Stomach (tissue), 9 donors: ENCODE results near the gene ABHD17C. TPM values are rescaled to one million over a fixed set of nuclear protein-coding genes. Genes with fewer than 3 reads are reported as not detected.

Experiments used
- DNase-seq, 2 donors: peaks; one replicate each; pipeline versions ENCODE4 v3.0.0 to v3.0.0-alpha.2; 2013 to 2019
- H3K27ac ChIP-seq, 5 donors: fragments of 200-600 bp in 4 of 5; sonication (generic) in 4 of 5; one replicate each; pipeline ENCODE4 v1.5.1; 2013 to 2019; ENCODE audit warnings: mild to moderate bottlenecking in 1 of 5, moderate library complexity in 1 of 5
- H3K27me3 ChIP-seq, 3 donors: fragments of 200-600 bp; sonication (generic); one replicate each; pipeline ENCODE4 v1.5.1; 2017 to 2019; ENCODE audit warnings: mixed run types in 1 of 3
- H3K36me3 ChIP-seq, 4 donors: fragments of 200-600 bp; sonication (generic); 1 replicate in 3 of 4; 2 replicates in 1 of 4; pipeline ENCODE4 v1.5.1; 2016 to 2019
- H3K4me1 ChIP-seq, 4 donors: fragments of 200-600 bp; sonication (generic); one replicate each; pipeline ENCODE4 v1.5.1; 2016 to 2019
- H3K4me3 ChIP-seq, 4 donors: fragments of 200-600 bp; sonication (generic) in 3 of 4; one replicate each; pipeline ENCODE4 v1.5.1; 2016 to 2019; ENCODE audit warnings: mild to moderate bottlenecking in 1 of 4
- H3K9me3 ChIP-seq, 4 donors: fragments of 200-600 bp; sonication (generic); one replicate each; pipeline ENCODE4 v1.5.1; 2016 to 2019
- CTCF ChIP-seq, 7 experiments: fragments of 450-650 bp in 4 of 7; fragments of 200-600 bp in 3 of 7; sonication (generic) in 3 of 7; IDR thresholded peaks; one replicate each; pipeline ENCODE4 v1.5.1; 2016 to 2019; ENCODE audit warnings: antibody characterized with exemption in 7 of 7, control low read depth in 2 of 7, mild to moderate bottlenecking in 1 of 7
- EP300 ChIP-seq: sonication (generic); formaldehyde crosslinking; IDR thresholded peaks from one replicate; pipeline ENCODE4 v1.6.1; 2017; ENCODE audit warnings: antibody characterized with exemption
- POLR2A ChIP-seq, 4 donors: fragments of 450-650 bp; IDR thresholded peaks; one replicate each; pipeline ENCODE4 v1.6.1; 2016; ENCODE audit warnings: antibody characterized with exemption in 4 of 4, control low read depth in 2 of 4, mild to moderate bottlenecking in 1 of 4, moderate library complexity in 1 of 4
- POLR2AphosphoS5 ChIP-seq, 3 donors: sonication (generic); formaldehyde crosslinking; IDR thresholded peaks; one replicate each; pipeline ENCODE4 v1.6.1; 2016; ENCODE audit warnings: antibody characterized with exemption in 3 of 3
- WGBS, 5 donors: extraction: QIAGEN DNeasy Blood & Tissue Kit in 3 of 5; methylation state at CpG; one replicate each; pipeline versions ENCODE4 v1.1.5 to v1.1.7; 2013 to 2018; 5-methylcytosine and 5-hydroxymethylcytosine counted together
- intact Hi-C: fragments of 100-400 bp; cut with DNase I; formaldehyde crosslinking; loops from one replicate; pipeline ENCODE4 v1.15.1; 2023; ENCODE audit warnings: low total_unique reads
- polyA plus RNA-seq, 3 donors: library from polyadenylated mRNA; stranded (reverse); fragments of 200-250 nt; gene quantifications; one replicate each; pipeline ENCODE4 v1.2.3, GENCODE V29; 2013
- total RNA-seq, 5 donors: library from RNA; depleted of rRNA; stranded (reverse); fragments of >200 nt; gene quantifications; one replicate each; pipeline versions ENCODE4 v1.1.0 to v1.2.3, GENCODE V29; 2014 to 2016
- donor health status: healthy with polysubstance abuse.
- donor health status: Bipolar disorder and iron deficiency.
- donor health status: healthy.

ABHD17C gene
- total and polyA plus RNA-seq, 8 donors, result 1.2 to 55.3 (median 21.1) TPM

- Histone ChIP-seq H3K27ac (peak overlapping the region; percentile 2 to 75 (median 61)), H3K4me3 (no peak overlapping the region), H3K27me3 (no peaks in the 10 kb centered on the region), H3K9me3 (no peaks in the 10 kb centered on the region), H3K4me1 (peaks cover 14 to 87% (median 35%) of the 10 kb centered on the region in 4 donors), H3K36me3 (peaks cover 0 to 8% (median 0%) of the 10 kb centered on the region in 4 donors)
- intact Hi-C loops, result no loop called here
- DNase-seq, result peak; percentile 37 to 70
- WGBS, 5 donors, result 31 to 54% (median 33%) methylated on average over 7 of the region's 7 CpGs
- TF ChIP-seq CTCF (IDR thresholded peaks at IDR 0.05), result no peak
- no peak for TF ChIP-seq POLR2A (IDR thresholded peaks at IDR 0.05)
- TF ChIP-seq EP300, result no peak
- no peak for TF ChIP-seq POLR2AphosphoS5 (IDR thresholded peaks at IDR 0.05)
Measured at GRCh38 chr15:80701676-80702311, 6.7 kb downstream of the ABHD17C start.

- no peaks in the 10 kb centered on the region for H3K9me3 ChIP-seq
- no peak overlapping the region for H3K4me3 ChIP-seq
- H3K36me3 ChIP-seq, result peaks cover 0 to 8% (median 0%) of the 10 kb centered on the region in 4 donors
- H3K4me1 ChIP-seq, result peaks cover 9 to 90% (median 29%) of the 10 kb centered on the region in 4 donors
- H3K27me3 ChIP-seq, result no peaks in the 10 kb centered on the region
- H3K27ac ChIP-seq, result peak overlapping the region in 3 of 5 donors; percentile 61 to 75 (median 74)
- DNase-seq, result no peak
- 71 to 76% (median 75%) methylated on average over 5 of the region's 5 CpGs for WGBS, 5 donors
- intact Hi-C loops, result no loop called here
- no peak for TF ChIP-seq CTCF (IDR thresholded peaks at IDR 0.05)
- no peak for TF ChIP-seq POLR2AphosphoS5 (IDR thresholded peaks at IDR 0.05)
- TF ChIP-seq POLR2A (IDR thresholded peaks at IDR 0.05), result no peak
- no peak for TF ChIP-seq EP300
Measured at GRCh38 chr15:80703081-80703480, 8.0 kb downstream of the ABHD17C start.

- Histone ChIP-seq H3K9me3 (no peaks in the 10 kb centered on the region), H3K27me3 (no peaks in the 10 kb centered on the region), H3K4me1 (peaks cover 9 to 85% (median 30%) of the 10 kb centered on the region in 4 donors), H3K27ac (no peak overlapping the region), H3K36me3 (peaks cover 0 to 8% (median 0%) of the 10 kb centered on the region in 4 donors), H3K4me3 (no peak overlapping the region)
- WGBS, 5 donors, result 57 to 69% (median 60%) methylated on average over 3 of the region's 3 CpGs
- DNase-seq, result no peak
- no peak for TF ChIP-seq POLR2A (IDR thresholded peaks at IDR 0.05)
- TF ChIP-seq CTCF (IDR thresholded peaks at IDR 0.05), result no peak
- no peak for TF ChIP-seq EP300
- no peak for TF ChIP-seq POLR2AphosphoS5 (IDR thresholded peaks at IDR 0.05)
- intact Hi-C loops, result no loop called here
Measured at GRCh38 chr15:80703965-80704364, 8.9 kb downstream of the ABHD17C start.

- intact Hi-C loops, result no loop called here
- H3K36me3 ChIP-seq, result peaks cover 0 to 8% (median 0%) of the 10 kb centered on the region in 4 donors
- TF ChIP-seq POLR2AphosphoS5 (IDR thresholded peaks at IDR 0.05), result no peak
- TF ChIP-seq POLR2A (IDR thresholded peaks at IDR 0.05), result no peak
- no peak for TF ChIP-seq CTCF (IDR thresholded peaks at IDR 0.05)
- TF ChIP-seq EP300, result no peak
- no peaks in the 10 kb centered on the region for H3K27me3 ChIP-seq
- H3K4me3 ChIP-seq, result no peak overlapping the region
- no peaks in the 10 kb centered on the region for H3K9me3 ChIP-seq
- peaks cover 8 to 92% (median 40%) of the 10 kb centered on the region in 4 donors for H3K4me1 ChIP-seq
- WGBS, 5 donors, result 45 to 68% (median 53%) methylated on average over 8 of the region's 8 CpGs
- no peak overlapping the region for H3K27ac ChIP-seq
- DNase-seq, result no peak
Measured at GRCh38 chr15:80706161-80706560, 11.1 kb downstream of the ABHD17C start.
